Myocyte (in vitro differentiated cells): Measurements from ENCODE around the gene FOXJ3. TPM values are rescaled to one million over a fixed set of nuclear protein-coding genes. Genes with fewer than 3 reads are reported as not detected.
"Not testable (repeated sequence)": the region's sequence is repeated elsewhere in the genome, so short reads cannot be mapped to it uniquely, and the experiment has no call there.

ENCODE experiments used
- DNase-seq: peaks from one replicate; pipeline ENCODE4 v3.0.0-alpha.2; 2012; ENCODE audit warnings: low read depth
- total RNA-seq: library from RNA; depleted of rRNA; stranded (reverse); fragments of >200 nt; gene quantifications from 2 replicates; pipeline ENCODE4 v1.2.3, GENCODE V29; 2014

The FOXJ3 gene
- total RNA-seq, 1 donor from 2014 or later, result 45.1 TPM

DNA sequence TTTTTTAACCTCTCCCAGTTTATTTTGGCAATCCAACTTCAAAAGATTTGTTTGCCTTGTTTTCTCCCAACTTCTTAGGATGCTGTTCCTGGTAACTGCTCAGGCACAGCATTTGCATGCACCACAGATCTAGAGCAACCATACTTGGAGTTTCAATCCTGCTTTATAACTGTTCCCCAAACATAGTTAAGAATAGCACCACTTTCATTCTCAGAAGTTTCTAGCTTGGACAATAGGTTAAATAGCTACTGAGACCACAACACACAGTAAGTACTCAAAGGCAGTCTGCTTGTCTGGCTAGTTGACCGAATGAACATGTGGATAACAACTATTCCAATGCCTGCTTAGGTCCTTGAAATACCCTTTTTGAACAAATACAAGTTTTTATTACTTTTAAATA lies 76.8 kb downstream of the FOXJ3 start:
- DNase-seq, result peak; percentile 11

DNA sequence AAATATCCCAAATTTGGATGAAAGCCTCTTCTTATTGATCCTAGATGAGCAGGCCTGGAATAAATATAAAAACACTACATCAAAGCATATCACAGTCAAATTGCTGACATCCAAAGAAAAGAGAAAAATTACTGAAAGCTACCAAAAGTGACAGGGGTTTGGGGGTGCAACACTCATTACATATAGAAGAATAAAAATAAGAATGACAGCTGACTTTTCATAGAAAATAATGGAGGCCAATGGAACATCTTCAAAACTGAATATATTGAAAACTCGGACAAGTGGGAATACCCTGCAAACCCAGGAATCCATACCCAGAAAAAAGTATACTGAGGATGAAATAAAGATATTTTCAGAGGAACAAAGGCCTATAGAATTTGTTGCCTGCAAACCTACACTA lies 84.0 kb downstream of the FOXJ3 start:
- DNase-seq, result no peak

DNA sequence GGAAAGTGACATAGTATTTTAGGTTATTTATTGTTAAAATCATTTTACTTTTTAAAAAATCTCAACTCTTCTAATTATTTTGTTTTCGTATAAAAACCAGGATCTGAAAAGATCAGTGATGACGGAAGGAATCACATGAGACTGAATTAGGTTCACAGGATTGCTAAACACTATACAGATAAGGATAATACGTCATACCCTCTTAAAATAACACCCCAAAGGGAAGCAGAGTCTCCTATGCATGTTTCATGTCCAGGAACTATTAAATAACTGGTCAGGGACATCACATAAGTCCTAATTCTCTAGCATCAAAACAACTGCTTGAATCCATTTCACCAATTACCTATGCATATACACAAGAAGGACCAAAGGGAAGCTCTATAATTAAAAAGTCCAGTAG lies 84.9 kb downstream of the FOXJ3 start:
- DNase-seq, result no peak

GRCh38 chr1:42240966-42241755 lies 93.9 kb downstream of the FOXJ3 start:
- peak; percentile 83 for DNase-seq

DNA sequence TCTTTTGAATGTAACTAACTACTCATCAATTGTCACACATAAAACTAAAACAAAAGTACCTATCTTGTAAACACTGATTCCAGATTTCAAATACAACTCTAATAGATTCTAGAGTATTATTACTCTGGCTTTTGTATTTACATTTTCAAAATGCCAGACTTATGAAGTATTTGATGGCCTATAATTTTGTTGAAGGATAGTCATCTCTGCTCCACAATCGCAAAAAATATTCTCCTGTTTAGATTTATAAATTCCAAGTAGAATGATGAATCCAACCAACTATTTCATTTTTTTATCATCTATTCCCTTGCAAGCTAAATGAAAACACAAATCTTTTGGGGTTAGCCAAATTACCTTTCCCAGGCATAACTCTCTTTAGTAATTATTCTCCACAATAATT lies 95.5 kb downstream of the FOXJ3 start:
- no peak for DNase-seq

GRCh38 chr1:42239041-42239440 lies 96.0 kb downstream of the FOXJ3 start:
- no peak for DNase-seq

DNA sequence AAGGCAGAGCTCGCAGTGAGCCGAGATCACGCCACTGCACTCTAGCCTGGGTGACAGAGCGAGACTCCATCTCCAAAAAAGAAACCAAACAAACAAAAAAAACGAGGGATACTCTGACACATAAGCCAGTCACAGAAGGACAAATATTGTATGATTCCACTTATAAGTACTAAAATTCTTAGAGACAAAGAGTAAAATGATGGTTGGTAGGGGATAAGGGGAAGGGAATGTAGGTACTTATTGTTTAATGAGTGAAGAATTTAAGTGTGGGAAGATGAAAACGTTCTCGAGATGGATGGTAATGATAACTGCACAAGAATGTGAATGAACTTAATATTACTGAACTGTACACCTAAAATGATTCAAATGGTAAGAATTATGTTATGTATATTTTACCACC lies 103.8 kb downstream of the FOXJ3 start:
- DNase-seq, result no peak

- DNase-seq, result no peak
Measured at GRCh38 chr1:42228938-42229337, 106.1 kb downstream of the FOXJ3 start.

GRCh38 chr1:42223036-42223435 lies 112.0 kb downstream of the FOXJ3 start:
- no peak for DNase-seq

- DNase-seq, result no peak
Measured at GRCh38 chr1:42221952-42222606, 113.0 kb downstream of the FOXJ3 start.

DNA sequence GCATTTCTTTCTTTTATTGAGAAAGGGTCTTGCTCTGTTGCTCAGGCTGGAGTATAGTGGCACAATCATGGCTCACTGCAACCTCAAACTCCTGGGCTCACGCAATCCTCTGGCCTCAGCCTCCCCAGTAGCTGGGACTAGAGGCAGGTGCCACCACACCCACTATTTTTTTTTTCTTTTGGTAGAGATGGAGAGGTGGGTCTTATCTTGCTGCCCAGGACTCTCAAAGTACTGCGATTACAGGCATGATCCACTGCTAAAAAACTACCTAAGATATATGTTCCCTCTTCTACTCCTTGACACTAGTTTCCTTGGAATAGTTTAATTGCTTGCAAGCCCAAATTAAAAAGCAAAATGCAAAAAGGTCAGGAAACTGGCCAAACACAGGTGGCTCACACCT lies 113.6 kb downstream of the FOXJ3 start:
- DNase-seq, result no peak

- no peak for DNase-seq
Measured at GRCh38 chr1:42219627-42220026, 115.4 kb downstream of the FOXJ3 start.

DNA sequence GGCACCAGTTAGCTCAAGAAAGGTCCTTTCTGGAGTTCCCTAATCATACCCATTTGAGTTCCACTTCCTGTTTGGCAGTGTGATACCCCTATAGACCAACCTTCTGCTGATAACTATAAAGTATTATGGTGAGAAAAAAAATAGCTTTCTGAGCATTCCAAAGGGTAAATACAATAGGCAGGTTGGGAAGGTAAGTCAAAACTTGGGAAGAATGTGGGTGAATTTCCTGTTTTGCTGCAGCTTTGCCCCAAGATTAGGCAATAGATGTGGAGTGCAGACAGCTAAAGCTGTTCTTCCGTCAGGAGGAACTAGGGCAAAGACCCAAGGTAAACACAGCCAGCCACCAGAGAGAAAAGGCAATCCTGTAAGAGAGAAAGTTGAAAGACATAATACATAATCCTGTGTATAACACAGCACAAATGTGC lies 120.6 kb downstream of the FOXJ3 start:
- peak; percentile 39 for DNase-seq

GRCh38 chr1:42211224-42211623 lies 123.8 kb downstream of the FOXJ3 start:
- DNase-seq, result no peak

- DNase-seq, result peak; percentile 55
Measured at GRCh38 chr1:42210421-42211133, 124.5 kb downstream of the FOXJ3 start.

GRCh38 chr1:42209526-42210251 lies 125.3 kb downstream of the FOXJ3 start:
- DNase-seq, result peak; percentile 72

GRCh38 chr1:42206930-42207329 lies 128.1 kb downstream of the FOXJ3 start:
- DNase-seq, result not testable (repeated sequence)

- DNase-seq, result no peak
Measured at GRCh38 chr1:42206164-42206563, 128.9 kb downstream of the FOXJ3 start.

DNA sequence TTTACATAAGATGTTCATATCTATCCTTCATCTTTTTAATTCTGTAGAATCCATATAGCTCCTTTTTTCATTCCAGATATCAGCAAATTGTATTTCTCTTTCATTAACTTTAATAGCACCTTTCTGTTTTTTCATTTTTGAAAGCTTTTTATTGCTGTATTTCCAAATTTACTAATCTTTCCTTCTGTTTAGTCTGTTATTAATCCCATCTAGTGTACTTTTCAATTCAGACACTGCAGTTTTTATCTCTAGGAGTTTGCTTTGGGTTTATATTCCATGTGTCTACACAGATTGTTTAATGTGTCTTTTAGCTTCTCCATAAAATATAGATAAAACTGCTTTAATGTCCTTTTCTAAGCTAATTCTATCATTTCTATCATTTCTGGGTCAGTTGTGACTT lies 133.0 kb downstream of the FOXJ3 start:
- no peak for DNase-seq

- DNase-seq, result no peak
Measured at GRCh38 chr1:42198251-42198650, 136.8 kb downstream of the FOXJ3 start.

GRCh38 chr1:42195841-42196240 lies 139.2 kb downstream of the FOXJ3 start:
- no peak for DNase-seq

DNA sequence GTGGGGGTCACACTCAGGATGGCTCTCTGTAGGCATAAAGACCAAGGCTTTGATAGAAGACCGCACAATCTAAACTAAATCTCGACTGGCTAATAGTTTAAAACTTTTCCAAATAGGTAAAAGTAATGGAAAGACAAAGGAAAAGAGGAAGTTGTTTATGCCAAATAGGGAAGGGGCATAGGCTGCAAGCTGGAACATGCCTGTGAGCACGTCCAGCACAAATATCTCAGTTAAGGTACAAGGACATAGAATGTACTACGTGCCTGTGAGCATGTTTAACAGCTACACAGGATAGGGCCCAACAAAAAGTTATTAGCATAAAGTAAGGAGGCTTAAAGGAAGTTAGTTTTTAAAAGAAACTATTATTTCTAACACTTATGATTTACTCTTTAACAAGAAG lies 142.9 kb downstream of the FOXJ3 start:
- no peak for DNase-seq
